Liver (tissue), 9 donors: ENCODE measurements around the gene NOTCH1. TPM values are rescaled to one million over a fixed set of nuclear protein-coding genes. Genes with fewer than 3 reads are reported as not detected.

Experiments used
- DNase-seq: peaks from one replicate; pipeline ENCODE4 v3.0.0-alpha.2; 2017; ENCODE audit warnings: low spot score
- H3K27ac ChIP-seq, 2 donors: one replicate each; pipeline ENCODE4 v1.7.0; 2013; ENCODE audit warnings: inconsistent platforms in 2 of 2, low read length in 2 of 2, control low read depth in 1 of 2, low read depth in 1 of 2, mild to moderate bottlenecking in 1 of 2
- H3K27me3 ChIP-seq, 4 donors: one replicate each; pipeline versions ENCODE4 v1.6.1 to v1.7.0; 2013; ENCODE audit warnings: low read length in 3 of 4, inconsistent platforms in 1 of 4, mild to moderate bottlenecking in 1 of 4, moderate library complexity in 1 of 4; ENCODE audit not compliant: control insufficient read depth in 4 of 4, insufficient read depth in 4 of 4
- H3K36me3 ChIP-seq, 4 donors: one replicate each; pipeline versions ENCODE4 v1.6.1 to v1.7.0; 2013; ENCODE audit warnings: low read length in 3 of 4, mild to moderate bottlenecking in 3 of 4, low read depth in 1 of 4, moderate library complexity in 1 of 4; ENCODE audit not compliant: control insufficient read depth in 4 of 4, insufficient read depth in 3 of 4
- H3K4me1 ChIP-seq, 4 donors: one replicate each; pipeline versions ENCODE4 v1.6.1 to v1.7.0; 2013; ENCODE audit warnings: low read length in 3 of 4, mild to moderate bottlenecking in 3 of 4, moderate library complexity in 1 of 4; ENCODE audit not compliant: control insufficient read depth in 4 of 4, insufficient read depth in 4 of 4
- H3K4me3 ChIP-seq, 3 donors: one replicate each; pipeline versions ENCODE4 v1.6.1 to v1.7.0; 2013; ENCODE audit warnings: low read length in 3 of 3, control low read depth in 1 of 3, low read depth in 1 of 3, mild to moderate bottlenecking in 1 of 3
- H3K9ac ChIP-seq, 2 donors: one replicate each; pipeline ENCODE4 v1.7.0; 2013; ENCODE audit warnings: low read length in 2 of 2, mild to moderate bottlenecking in 2 of 2, moderate library complexity in 2 of 2, control low read depth in 1 of 2, low read depth in 1 of 2
- H3K9me3 ChIP-seq, 4 donors: one replicate each; pipeline versions ENCODE4 v1.6.1 to v1.7.0; 2013; ENCODE audit warnings: low read length in 3 of 4; ENCODE audit not compliant: control insufficient read depth in 4 of 4
- EGR1 ChIP-seq, 2 donors: IDR thresholded peaks; 2 replicates each; pipeline ENCODE4 v1.6.1; 2016 to 2018; ENCODE audit warnings: antibody characterized with exemption in 2 of 2, low read depth in 2 of 2
- FOXA1 ChIP-seq: IDR thresholded peaks from 2 replicates; pipeline ENCODE4 v1.6.1; 2016; ENCODE audit warnings: antibody characterized with exemption
- GABPA ChIP-seq, 2 donors: IDR thresholded peaks in 1 of 2; conservative IDR thresholded peaks in 1 of 2; 2 replicates each; pipeline ENCODE4 v1.6.1; 2016; ENCODE audit warnings: antibody characterized with exemption in 2 of 2, mild to moderate bottlenecking in 1 of 2, moderate library complexity in 1 of 2
- HNF4A ChIP-seq, 2 donors: conservative IDR thresholded peaks; 2 replicates each; pipeline ENCODE4 v1.6.1; 2016; ENCODE audit warnings: antibody characterized with exemption in 2 of 2, mild to moderate bottlenecking in 2 of 2
- JUND ChIP-seq, 2 donors: IDR thresholded peaks; 2 replicates each; pipeline ENCODE4 v1.6.1; 2016; ENCODE audit warnings: antibody characterized with exemption in 2 of 2
- NR2F2 ChIP-seq: IDR thresholded peaks from 2 replicates; pipeline ENCODE4 v1.6.1; 2016; ENCODE audit warnings: antibody characterized with exemption
- WGBS: extraction: QIAGEN DNeasy Blood & Tissue Kit; methylation state at CpG from one replicate; pipeline ENCODE4 v1.1.7; 2013; 5-methylcytosine and 5-hydroxymethylcytosine counted together
- polyA plus RNA-seq, 2 donors: library from polyadenylated mRNA; stranded (reverse) in 1 of 2; unstranded in 1 of 2; fragments of 200-250 nt in 1 of 2; fragments of >200 nt in 1 of 2; fragmentation: Nextera tagmentation in 1 of 2; extraction: Ambion mirVana in 1 of 2; gene quantifications; one replicate each; pipeline versions ENCODE4 v1.2.1 to v1.2.3, GENCODE V29; 2013 to 2015
- total RNA-seq, 2 donors: library from RNA; depleted of rRNA; stranded (reverse); fragments of >200 nt; gene quantifications; one replicate each; pipeline ENCODE4 v1.2.3, GENCODE V29; 2014
- TF ChIP-seq, protein P1 (sequence below): IDR thresholded peaks from 2 replicates; pipeline ENCODE4 v1.6.1; 2016; ENCODE audit warnings: antibody characterized with exemption
- TF ChIP-seq, protein P2 (sequence below): IDR thresholded peaks from 2 replicates; pipeline ENCODE4 v1.6.1; 2016; ENCODE audit warnings: antibody characterized with exemption
- donor health status: healthy.
- donor health status: healthy.
- donor health status: healthy.
- donor health status: healthy.
- donor health status: healthy.

Gene NOTCH1
- total and polyA plus RNA-seq, 4 donors, result 2.4 to 22.3 (median 8.5) TPM

DNA sequence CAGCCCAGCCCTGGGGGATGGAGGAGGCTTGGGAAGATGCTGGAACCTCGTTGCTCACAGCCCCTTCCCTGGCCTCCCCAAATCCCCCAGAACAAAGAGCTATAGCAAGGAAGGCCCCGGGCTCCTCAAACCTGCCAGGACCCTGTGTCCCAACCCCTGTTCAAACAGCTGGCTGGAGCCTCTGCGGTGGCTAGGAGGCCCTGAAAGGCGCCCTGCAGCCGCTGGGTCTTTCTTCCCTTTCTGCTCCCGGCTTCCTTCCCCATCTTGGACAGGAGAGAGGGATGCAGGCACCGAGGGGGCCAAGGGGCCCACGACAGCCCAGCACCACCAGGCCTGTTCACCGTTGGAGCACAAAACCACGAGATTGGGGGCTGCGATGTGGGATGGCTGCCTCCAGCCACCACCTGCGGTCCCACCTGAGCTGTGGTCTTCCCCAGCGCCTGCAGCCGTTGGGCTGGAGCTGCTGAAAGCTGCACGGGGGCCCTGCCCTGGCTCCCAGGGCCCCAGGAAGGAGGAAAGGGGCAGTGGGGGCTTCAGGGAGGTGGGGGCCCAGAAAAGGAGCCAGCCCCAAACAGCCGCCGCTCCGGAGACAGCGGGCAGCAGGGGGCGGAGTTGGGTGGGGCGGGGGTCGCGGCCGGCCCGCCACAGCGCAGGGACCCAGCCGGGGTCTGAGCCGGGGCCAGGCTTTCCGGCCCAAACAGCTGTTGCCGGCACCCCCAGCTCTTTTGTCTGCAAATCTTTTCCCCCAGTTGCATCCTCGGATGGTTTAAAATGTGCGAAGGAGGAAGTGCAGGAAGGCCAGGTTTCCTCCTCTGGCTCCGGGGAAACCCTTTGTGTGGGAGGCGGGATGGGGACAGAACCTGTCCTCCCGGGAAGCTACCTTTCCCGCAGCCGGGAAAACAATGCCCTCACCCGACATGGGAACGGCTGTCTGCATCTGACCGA lies 16.1 kb downstream of the NOTCH1 start:
- Histone ChIP-seq H3K36me3 (peaks cover 0 to 5% (median 0%) of the 10 kb centered on the region in 4 donors), H3K27ac (peak overlapping the region in 1 of 2 donors; percentile 31), H3K9ac (no peak overlapping the region), H3K4me3 (no peak overlapping the region), H3K9me3 (no peaks in the 10 kb centered on the region), H3K27me3 (no peaks in the 10 kb centered on the region), H3K4me1 (peaks cover 26 to 63% (median 38%) of the 10 kb centered on the region in 4 donors)
- WGBS, result 66% methylated on average over 40 of the region's 40 CpGs
- no peak for DNase-seq
- no peak for TF ChIP-seq FOXA1
- TF ChIP-seq NR2F2, result peak; percentile 41
- TF ChIP-seq HNF4A (conservative IDR thresholded peaks at IDR 0.05), result no peak
- TF ChIP-seq GABPA (IDR thresholded peaks at IDR 0.05 in 1 of 2, conservative IDR thresholded peaks at IDR 0.05 in 1 of 2), result no peak

DNA sequence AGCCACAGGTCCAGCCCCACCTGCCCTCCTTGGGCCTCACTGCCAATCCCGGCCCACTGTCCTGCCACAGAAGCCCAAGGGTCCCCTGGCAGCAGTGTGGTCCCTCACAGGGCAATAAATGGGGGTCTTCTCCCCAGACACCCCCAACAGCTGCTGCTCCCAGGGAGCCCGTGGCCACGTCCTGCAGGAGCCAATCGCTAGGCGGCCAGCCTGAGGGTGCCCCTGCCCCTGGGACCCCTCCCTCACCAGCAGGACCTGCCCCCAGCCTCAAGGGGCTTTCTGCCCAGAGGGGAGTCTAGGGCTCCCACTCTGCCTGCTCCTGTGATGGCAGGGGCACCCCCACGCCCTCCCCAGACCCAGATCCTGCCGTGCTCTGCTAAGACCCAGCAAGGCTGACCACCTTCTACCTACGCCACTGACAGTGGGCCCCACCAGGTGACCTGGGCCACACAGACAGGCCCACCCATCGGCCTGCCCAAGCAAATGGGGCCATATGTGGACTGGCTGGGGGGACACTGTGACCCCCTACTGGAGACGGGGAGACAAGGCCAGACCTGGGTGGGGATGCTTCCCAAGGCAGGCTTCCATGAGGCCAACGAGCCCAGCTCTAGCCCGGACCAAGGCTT lies 17.0 kb downstream of the NOTCH1 start:
- H3K36me3 ChIP-seq, result peaks cover 0 to 5% (median 0%) of the 10 kb centered on the region in 4 donors
- no peak overlapping the region for H3K4me3 ChIP-seq
- 88% methylated on average over 12 of the region's 12 CpGs for WGBS
- peak overlapping the region; percentile 12 to 28 for H3K27ac ChIP-seq
- TF ChIP-seq GABPA (IDR thresholded peaks at IDR 0.05 in 1 of 2, conservative IDR thresholded peaks at IDR 0.05 in 1 of 2) (no peak), JUND (IDR thresholded peaks at IDR 0.05) (no peak)
- TF ChIP-seq, protein P1, sequence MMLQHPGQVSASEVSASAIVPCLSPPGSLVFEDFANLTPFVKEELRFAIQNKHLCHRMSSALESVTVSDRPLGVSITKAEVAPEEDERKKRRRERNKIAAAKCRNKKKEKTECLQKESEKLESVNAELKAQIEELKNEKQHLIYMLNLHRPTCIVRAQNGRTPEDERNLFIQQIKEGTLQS, result no peak
- TF ChIP-seq, protein P2, sequence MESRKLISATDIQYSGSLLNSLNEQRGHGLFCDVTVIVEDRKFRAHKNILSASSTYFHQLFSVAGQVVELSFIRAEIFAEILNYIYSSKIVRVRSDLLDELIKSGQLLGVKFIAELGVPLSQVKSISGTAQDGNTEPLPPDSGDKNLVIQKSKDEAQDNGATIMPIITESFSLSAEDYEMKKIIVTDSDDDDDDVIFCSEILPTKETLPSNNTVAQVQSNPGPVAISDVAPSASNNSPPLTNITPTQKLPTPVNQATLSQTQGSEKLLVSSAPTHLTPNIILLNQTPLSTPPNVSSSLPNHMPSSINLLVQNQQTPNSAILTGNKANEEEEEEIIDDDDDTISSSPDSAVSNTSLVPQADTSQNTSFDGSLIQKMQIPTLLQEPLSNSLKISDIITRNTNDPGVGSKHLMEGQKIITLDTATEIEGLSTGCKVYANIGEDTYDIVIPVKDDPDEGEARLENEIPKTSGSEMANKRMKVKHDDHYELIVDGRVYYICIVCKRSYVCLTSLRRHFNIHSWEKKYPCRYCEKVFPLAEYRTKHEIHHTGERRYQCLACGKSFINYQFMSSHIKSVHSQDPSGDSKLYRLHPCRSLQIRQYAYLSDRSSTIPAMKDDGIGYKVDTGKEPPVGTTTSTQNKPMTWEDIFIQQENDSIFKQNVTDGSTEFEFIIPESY, result no peak
- H3K9me3 ChIP-seq, result no peaks in the 10 kb centered on the region
- DNase-seq, result no peak
- H3K4me1 ChIP-seq, result peaks cover 26 to 63% (median 37%) of the 10 kb centered on the region in 4 donors
- no peak overlapping the region for H3K9ac ChIP-seq
- no peaks in the 10 kb centered on the region for H3K27me3 ChIP-seq

DNA sequence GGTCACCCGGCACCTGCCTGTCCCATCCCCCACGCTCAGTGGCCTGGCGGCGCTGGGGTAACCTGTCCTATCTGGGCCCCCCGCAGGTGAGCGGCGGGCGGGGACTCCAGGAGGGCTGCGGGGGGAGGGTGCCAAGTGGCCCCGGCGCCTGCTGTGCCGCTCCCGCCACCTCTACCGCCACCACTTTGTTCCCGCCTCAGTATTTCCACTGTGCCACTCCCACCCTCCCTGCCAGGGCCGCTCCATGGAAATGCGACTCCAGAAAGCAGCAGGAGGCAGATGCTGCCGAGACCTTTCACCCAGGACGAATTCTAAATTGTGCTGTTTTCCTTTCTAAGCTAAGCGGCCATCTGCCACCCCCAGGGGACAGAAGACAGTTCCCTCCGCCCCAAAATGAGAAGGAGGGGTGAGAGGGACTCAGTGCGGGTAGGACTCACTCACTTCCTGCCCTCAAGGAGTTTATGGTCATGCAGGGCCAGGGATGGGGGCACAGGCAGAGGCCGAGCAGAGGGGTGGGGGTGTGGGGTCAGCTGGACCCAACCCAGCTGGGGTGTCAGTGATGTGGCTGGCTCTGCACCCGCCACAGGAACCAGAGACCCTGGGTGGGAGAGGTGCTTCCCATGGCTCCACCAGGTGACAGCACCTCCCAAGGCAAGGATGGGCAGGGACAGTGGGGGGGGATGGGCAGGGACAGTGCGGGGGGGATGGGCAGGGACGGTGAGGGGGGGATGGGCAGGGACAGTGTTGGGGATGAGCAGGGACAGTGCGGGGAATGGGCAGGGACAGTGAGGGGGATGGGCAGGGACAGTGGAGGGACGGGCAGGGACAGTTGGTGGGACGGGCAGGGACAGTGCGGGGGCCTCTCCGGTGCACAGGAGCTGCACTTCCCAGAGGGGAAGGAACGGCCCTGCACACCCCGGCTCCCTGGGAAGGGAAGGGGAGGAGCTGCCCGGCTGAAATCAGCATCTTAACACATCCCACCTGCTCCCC lies 17.8 kb downstream of the NOTCH1 start:
- Histone ChIP-seq H3K4me1 (peaks cover 27 to 68% (median 38%) of the 10 kb centered on the region in 4 donors), H3K9ac (no peak overlapping the region), H3K36me3 (peaks cover 0 to 6% (median 0%) of the 10 kb centered on the region in 4 donors), H3K27ac (peak overlapping the region; percentile 25 to 46), H3K4me3 (no peak overlapping the region), H3K9me3 (no peaks in the 10 kb centered on the region), H3K27me3 (no peaks in the 10 kb centered on the region)
- no peak for DNase-seq
- TF ChIP-seq NR2F2 (peak; percentile 43), EGR1 (IDR thresholded peaks at IDR 0.05; ENCODE audit: low read depth in 2 of 2) (no peak)
- WGBS, result 68% methylated on average over 34 of the region's 34 CpGs
